OCI-LY7 (cell line): Measurements from ENCODE around the gene UNC79. TPM values are rescaled to one million over a fixed set of nuclear protein-coding genes. Genes with fewer than 3 reads are reported as not detected.
A peak's percentile ranks its signal among the peaks of the same experiment; 100 is the strongest.

Experiments
- BruUV-seq: library from RNA; stranded (reverse); fragments of 400-500 nt; replicated peaks from 2 replicates; lab custom pipeline; 2021; lab: Mats Ljungman, UMichigan
- CTCF ChIA-PET: fragments of 300-600 bp; sonication (Branson Sonifier 250); formaldehyde crosslinking; loops from one replicate; lab custom pipeline; 2022; ENCODE audit warnings: antibody characterized with exemption; ENCODE audit not compliant: unreplicated experiment; lab: Charles Lee
- POLR2A ChIA-PET: fragments of 300-600 bp; sonication (Branson Sonifier 250); formaldehyde crosslinking; loops from one replicate; lab custom pipeline; 2022; ENCODE audit warnings: antibody characterized with exemption; lab: Charles Lee
- DNase-seq: peaks from one replicate; pipeline ENCODE4 v3.0.0-alpha.2; 2015; ENCODE audit warnings: low spot score
- H2AFZ ChIP-seq: fragments of 200-600 bp; sonication (generic), shearing (Covaris generic); 2 replicates; pipeline ENCODE4 v1.6.1; 2014; ENCODE audit warnings: mild to moderate bottlenecking, antibody characterized with exemption, low read length, moderate library complexity
- H3K27ac ChIP-seq: fragments of 200-600 bp; sonication (generic); 2 replicates; pipeline ENCODE4 v1.5.1; 2014; ENCODE audit warnings: mixed run types, low read depth, mild to moderate bottlenecking, moderate library complexity, low read length, inconsistent platforms; ENCODE audit not compliant: poor library complexity, severe bottlenecking
- H3K36me3 ChIP-seq: fragments of 200-600 bp; sonication (generic); 2 replicates; pipeline ENCODE4 v1.6.1; 2014; ENCODE audit warnings: mild to moderate bottlenecking, antibody characterized with exemption, low read length, moderate library complexity, mixed read lengths; ENCODE audit not compliant: insufficient read depth
- H3K4me1 ChIP-seq: fragments of 200-600 bp; sonication (generic); 2 replicates; pipeline ENCODE4 v1.5.1; 2014; ENCODE audit warnings: mild to moderate bottlenecking, low read length; ENCODE audit not compliant: insufficient read depth, poor library complexity, severe bottlenecking
- H3K4me2 ChIP-seq: fragments of 200-600 bp; sonication (generic); 2 replicates; pipeline ENCODE4 v1.6.1; 2014; ENCODE audit warnings: mild to moderate bottlenecking, low read length
- H3K4me3 ChIP-seq: fragments of 200-600 bp; sonication (generic); 2 replicates; pipeline ENCODE4 v1.5.1; 2014; ENCODE audit warnings: mild to moderate bottlenecking, low read depth, low read length; ENCODE audit not compliant: poor library complexity, severe bottlenecking
- H3K79me2 ChIP-seq: fragments of 200-600 bp; sonication (generic); 2 replicates; pipeline ENCODE4 v1.6.1; 2016; ENCODE audit warnings: low read depth, mild to moderate bottlenecking, low read length, moderate library complexity, mixed read lengths; ENCODE audit not compliant: insufficient read depth
- H3K9me2 ChIP-seq: fragments of 200-600 bp; sonication (generic); 2 replicates; pipeline ENCODE4 v1.6.1; 2016; ENCODE audit warnings: mild to moderate bottlenecking, low read length, mixed read lengths; ENCODE audit not compliant: insufficient read depth
- H3K9me3 ChIP-seq: fragments of 200-600 bp; sonication (generic); 2 replicates; pipeline ENCODE4 v1.6.1; 2014; ENCODE audit warnings: mild to moderate bottlenecking, mixed run types, low read length, mixed read lengths
- H4K20me1 ChIP-seq: fragments of 200-600 bp; sonication (generic); 2 replicates; pipeline ENCODE4 v1.6.1; 2014; ENCODE audit warnings: mild to moderate bottlenecking, antibody characterized with exemption, low read length, moderate library complexity, mixed read lengths; ENCODE audit not compliant: insufficient read depth
- EZH2phosphoT487 ChIP-seq: fragments of 200-600 bp; sonication (generic); IDR thresholded peaks from 2 replicates; pipeline ENCODE4 v1.6.1; 2018; ENCODE audit warnings: low read depth, borderline replicate concordance, mild to moderate bottlenecking, mixed run types, antibody characterized with exemption, low read length, moderate library complexity, mixed read lengths
- intact Hi-C: fragments of 100-400 bp; cut with micrococcal nuclease; formaldehyde crosslinking; loops from one replicate; pipeline ENCODE4 v1.10.0; 2022; ENCODE audit not compliant: unreplicated experiment
- total RNA-seq, 2 experiments: library from RNA; depleted of rRNA in 1 of 2; stranded (reverse); fragments of >200 nt in 1 of 2; shearing (Covaris generic) in 1 of 2; gene quantifications; 2 replicates each; pipeline ENCODE4 v1.2.3, GENCODE V29; 2014 to 2022
- TF ChIP-seq, protein P1 (sequence below): fragments of 200-600 bp; sonication (generic); conservative IDR thresholded peaks from 2 replicates; pipeline ENCODE4 v1.5.1; 2014; ENCODE audit warnings: mild to moderate bottlenecking, antibody characterized with exemption, low read length, moderate library complexity, mixed read lengths

UNC79 gene
- total RNA-seq, 2 experiments from 2014 or later = 0.17 to 0.19 TPM

DNA sequence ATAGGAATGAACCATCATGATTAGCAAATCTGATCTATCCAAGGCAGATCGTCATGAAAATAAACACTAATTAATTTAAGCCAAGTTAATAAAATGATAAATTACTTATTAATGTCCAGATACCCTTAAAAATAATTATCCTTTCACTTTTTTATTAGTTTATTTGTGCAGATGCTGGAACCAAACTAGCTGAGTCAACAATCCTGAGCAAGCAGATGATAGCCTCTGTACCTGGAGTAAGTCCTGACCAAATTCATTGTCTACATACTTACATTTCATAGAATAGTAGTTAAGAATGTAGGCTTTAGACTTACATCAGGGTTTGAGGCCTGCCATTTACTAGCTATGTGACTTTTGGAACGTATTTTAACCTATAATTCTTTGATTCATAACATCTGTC lies 251.7 kb downstream of the UNC79 start:
- intact Hi-C loops = no loop called here
- BruUV-seq = no TSS peak
- TF ChIP-seq EZH2phosphoT487 = no peak
- TF ChIP-seq, protein P1, sequence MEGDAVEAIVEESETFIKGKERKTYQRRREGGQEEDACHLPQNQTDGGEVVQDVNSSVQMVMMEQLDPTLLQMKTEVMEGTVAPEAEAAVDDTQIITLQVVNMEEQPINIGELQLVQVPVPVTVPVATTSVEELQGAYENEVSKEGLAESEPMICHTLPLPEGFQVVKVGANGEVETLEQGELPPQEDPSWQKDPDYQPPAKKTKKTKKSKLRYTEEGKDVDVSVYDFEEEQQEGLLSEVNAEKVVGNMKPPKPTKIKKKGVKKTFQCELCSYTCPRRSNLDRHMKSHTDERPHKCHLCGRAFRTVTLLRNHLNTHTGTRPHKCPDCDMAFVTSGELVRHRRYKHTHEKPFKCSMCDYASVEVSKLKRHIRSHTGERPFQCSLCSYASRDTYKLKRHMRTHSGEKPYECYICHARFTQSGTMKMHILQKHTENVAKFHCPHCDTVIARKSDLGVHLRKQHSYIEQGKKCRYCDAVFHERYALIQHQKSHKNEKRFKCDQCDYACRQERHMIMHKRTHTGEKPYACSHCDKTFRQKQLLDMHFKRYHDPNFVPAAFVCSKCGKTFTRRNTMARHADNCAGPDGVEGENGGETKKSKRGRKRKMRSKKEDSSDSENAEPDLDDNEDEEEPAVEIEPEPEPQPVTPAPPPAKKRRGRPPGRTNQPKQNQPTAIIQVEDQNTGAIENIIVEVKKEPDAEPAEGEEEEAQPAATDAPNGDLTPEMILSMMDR = no peak
- POLR2A ChIA-PET = no interaction called here
- Histone ChIP-seq H3K4me1 (no peaks in the 10 kb centered on the region), H3K27ac (no peak overlapping the region), H3K4me3 (no peak overlapping the region), H3K9me3 (no peaks in the 10 kb centered on the region), H3K36me3 (no peaks in the 10 kb centered on the region), H3K79me2 (no peaks in the 10 kb centered on the region), H3K4me2 (no peak overlapping the region), H2AFZ (peak overlapping the region; percentile 42; the same call in 1 of the 2 replicates), H4K20me1 (no peaks in the 10 kb centered on the region), H3K9me2 (no peaks in the 10 kb centered on the region)
- CTCF ChIA-PET = no interaction called here
- DNase-seq = no peak

DNA sequence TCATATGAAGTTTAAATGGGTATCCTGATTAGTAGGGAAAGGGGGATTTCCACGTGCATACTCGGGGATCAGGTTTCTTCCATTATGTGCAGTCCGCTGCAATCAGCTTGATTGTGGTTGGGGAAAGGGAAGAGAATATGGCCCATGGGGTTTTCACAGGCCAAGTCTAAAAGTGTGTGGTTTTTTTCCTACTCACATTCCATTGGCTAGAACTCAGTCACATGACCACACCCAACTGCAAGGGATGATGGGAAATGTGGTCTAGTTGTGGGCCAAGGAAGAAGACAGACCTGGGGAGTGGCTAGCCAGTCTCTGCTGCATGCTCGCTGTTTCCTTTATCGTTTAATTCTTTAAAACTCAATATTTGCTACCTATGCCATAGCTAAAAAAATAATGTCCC lies 252.5 kb downstream of the UNC79 start:
- CTCF ChIA-PET = no interaction called here
- H3K27ac ChIP-seq = no peak overlapping the region
- H3K4me2 ChIP-seq = no peak overlapping the region
- H3K79me2 ChIP-seq = no peaks in the 10 kb centered on the region
- no peaks in the 10 kb centered on the region for H3K36me3 ChIP-seq
- peak overlapping the region; percentile 42 for H2AFZ ChIP-seq
- H3K9me2 ChIP-seq = no peaks in the 10 kb centered on the region
- no peaks in the 10 kb centered on the region for H4K20me1 ChIP-seq
- TF ChIP-seq, protein P1 = no peak
- TF ChIP-seq EZH2phosphoT487 = no peak
- DNase-seq = peak; percentile 49
- POLR2A ChIA-PET = interaction anchor here (0.8 kb wide), 1 partner anchor 461 kb away, joined by 4 read pairs; no protein-coding TSS in a partner anchor
- H3K4me1 ChIP-seq = no peaks in the 10 kb centered on the region
- intact Hi-C loops = no loop called here
- H3K9me3 ChIP-seq = no peaks in the 10 kb centered on the region
- H3K4me3 ChIP-seq = no peak overlapping the region
- no TSS peak for BruUV-seq

DNA sequence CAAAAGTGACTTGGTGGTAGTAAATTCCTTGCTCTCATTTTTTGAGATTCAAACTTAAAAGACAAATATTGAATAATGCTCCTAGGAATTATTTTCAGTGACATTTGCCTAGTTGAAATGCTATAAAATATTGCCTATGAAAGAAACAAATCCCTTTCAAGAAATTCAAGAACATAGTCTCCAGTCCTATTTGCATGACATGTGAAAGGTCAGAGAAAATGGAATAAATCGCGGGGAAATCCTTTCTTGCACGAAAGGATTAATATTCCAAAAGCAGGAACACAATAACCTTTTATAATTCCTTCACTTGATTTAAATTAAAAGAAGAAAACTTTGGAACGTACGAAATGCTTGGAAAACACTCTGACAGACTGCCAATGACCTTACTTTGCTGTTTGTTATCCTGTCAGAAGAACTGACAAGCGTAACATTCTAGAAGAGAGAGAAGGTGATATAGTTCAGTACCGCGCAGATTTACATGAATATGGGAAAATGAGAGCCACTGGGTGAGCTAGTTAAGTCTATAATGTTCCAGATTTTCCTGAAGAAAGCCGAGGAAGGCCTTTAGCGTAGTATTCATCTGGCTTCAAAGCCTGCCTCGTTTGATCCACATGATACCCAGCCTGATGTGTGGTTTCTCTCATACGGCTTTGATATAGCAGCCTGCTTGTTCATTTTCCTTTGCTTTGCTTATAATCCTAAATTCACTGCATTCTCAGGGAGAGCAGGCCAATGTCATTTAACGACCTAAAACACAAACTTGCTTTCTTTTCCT lies 254.6 kb downstream of the UNC79 start:
- no peak for DNase-seq
- intact Hi-C loops = no loop called here
- Histone ChIP-seq H3K4me3 (no peak overlapping the region), H4K20me1 (no peaks in the 10 kb centered on the region), H2AFZ (no peak overlapping the region), H3K4me2 (no peak overlapping the region), H3K4me1 (no peaks in the 10 kb centered on the region), H3K9me3 (no peaks in the 10 kb centered on the region), H3K79me2 (no peaks in the 10 kb centered on the region), H3K36me3 (no peaks in the 10 kb centered on the region), H3K9me2 (no peaks in the 10 kb centered on the region), H3K27ac (no peak overlapping the region)
- no TSS peak for BruUV-seq
- CTCF ChIA-PET = no interaction called here
- POLR2A ChIA-PET = no interaction called here
- TF ChIP-seq EZH2phosphoT487 = no peak
- TF ChIP-seq, protein P1 = no peak
